GM12872 (cell line): ENCODE results near the gene COL16A1.

Source experiments
- TF ChIP-seq, protein P1 (sequence below): IDR thresholded peaks from 3 replicates; pipeline ENCODE4 v1.5.1; 2011; ENCODE audit warnings: low read depth, mild to moderate bottlenecking, low read length, moderate library complexity; ENCODE audit not compliant: insufficient read depth

COL16A1 gene

DNA sequence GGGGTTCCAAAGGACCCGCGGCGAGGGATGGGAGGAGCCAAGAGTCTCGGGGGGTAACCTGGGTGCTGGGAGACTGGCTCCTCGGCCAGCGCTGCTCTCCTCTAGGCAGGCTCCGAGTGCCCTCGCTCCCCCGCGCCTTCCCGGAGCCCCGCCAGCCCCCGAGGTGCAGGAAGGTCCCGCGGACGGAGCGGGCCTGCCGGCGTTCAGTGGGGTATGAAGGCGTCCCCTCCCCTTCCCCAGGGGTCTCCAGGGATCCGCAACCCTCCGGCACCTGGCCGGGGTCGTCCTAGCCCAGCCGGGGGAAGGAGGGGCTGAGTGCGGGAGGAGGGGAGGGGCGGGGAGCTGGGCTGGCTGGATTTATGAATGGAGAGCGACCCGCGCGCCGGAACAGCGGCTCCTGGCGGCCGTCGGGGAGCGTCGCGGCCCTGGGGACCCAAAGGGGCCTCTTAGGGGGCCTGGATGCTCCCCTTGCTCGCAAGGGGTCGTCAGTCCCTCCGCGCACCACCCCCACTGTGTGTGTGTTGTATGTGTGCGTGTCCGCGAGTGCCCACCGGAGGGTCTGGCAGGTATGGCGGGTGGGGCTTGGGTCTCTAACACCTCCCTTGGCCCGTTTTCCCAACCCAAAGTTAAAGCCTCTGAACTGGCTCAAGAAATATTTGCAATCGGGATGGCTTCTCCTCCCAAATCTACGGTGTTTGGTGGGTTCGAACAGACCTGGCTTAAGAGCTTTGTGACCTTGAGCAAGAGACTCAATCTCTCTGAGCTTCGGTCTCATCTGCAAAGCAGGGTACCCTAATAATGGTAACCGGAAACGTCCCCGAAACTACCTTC is 85.7 kb downstream of the COL16A1 start:
- TF ChIP-seq, protein P1, sequence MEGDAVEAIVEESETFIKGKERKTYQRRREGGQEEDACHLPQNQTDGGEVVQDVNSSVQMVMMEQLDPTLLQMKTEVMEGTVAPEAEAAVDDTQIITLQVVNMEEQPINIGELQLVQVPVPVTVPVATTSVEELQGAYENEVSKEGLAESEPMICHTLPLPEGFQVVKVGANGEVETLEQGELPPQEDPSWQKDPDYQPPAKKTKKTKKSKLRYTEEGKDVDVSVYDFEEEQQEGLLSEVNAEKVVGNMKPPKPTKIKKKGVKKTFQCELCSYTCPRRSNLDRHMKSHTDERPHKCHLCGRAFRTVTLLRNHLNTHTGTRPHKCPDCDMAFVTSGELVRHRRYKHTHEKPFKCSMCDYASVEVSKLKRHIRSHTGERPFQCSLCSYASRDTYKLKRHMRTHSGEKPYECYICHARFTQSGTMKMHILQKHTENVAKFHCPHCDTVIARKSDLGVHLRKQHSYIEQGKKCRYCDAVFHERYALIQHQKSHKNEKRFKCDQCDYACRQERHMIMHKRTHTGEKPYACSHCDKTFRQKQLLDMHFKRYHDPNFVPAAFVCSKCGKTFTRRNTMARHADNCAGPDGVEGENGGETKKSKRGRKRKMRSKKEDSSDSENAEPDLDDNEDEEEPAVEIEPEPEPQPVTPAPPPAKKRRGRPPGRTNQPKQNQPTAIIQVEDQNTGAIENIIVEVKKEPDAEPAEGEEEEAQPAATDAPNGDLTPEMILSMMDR, result peak; percentile 84

DNA sequence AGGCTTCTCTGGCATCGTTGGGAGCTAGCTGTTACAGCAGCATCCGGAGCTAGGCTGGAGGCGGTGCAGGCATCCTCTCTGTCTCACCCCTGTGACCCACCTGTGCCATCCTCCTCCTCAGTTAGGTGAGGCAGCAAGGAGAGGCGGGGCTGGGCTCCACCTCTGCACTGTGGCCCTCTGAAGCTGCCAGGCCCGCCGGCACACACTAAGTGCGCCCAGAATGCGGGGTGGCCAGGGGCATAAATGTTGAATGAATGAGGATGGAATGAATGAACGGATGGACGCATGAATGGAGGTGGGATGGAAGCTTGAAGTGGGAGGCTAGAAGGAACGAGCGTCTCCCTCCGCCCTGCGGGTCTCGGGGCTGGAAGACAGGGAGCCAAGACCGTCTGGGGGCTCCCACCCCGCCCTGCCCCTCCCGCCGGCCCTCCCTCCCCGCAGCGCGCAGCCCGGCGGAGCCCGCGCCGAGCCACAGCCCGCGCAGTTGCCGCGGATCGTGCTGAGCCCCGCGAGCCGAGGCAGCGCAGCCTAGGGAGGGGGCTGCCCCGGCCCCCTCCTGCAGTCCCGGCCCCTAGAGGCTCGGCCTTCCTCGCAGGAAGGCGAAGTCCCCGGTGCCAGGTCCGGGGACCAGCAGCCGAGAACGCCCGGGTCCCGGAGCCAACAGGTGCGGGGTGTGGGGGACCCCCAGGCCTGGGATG is 86.5 kb downstream of the COL16A1 start, which contains the start of gene HCRTR1:
Gene HCRTR1, plus strand, starts transcription at position 472 of the 698 bp plus-strand sequence. CDS start 1,504 bp downstream, outside the sequence.
- TF ChIP-seq, protein P1, result no peak

DNA sequence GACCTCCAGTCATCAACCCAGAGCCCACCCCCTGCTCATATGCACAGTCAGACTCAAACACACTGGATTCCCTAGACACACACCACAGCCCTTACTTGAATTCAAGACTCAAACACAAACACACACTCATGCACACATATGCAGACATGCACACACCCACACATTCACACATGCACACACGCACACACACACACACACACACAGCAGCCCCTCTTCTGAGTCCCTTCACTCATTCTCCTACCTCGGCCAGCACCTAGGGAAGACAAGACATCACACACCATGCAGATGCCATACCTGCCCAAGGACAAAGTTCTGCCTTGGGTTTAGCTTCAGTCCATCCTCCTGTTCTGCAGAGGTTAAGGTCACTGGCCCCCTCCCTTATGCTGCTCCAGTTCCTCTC is 87.9 kb downstream of the COL16A1 start:
- TF ChIP-seq, protein P1, result no peak

DNA sequence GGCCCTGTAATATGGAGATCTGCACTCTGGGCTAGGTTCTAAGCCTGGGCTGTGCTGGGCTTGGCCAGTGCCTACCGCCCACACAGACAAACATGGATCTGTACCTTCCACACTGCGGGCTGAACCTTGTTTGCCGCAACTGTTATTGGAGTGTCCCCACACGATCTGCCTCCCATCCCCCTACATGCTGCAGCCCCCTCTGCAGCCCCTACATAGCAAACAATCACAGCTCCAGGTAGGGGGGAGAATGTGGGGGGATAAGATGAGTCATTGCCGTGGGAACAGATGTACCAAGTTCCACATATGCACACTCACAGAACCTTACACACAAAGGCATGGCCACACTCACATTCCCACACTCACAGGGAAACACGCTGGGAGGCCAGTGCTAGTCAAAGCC is 88.4 kb downstream of the COL16A1 start:
- TF ChIP-seq, protein P1, result no peak

DNA sequence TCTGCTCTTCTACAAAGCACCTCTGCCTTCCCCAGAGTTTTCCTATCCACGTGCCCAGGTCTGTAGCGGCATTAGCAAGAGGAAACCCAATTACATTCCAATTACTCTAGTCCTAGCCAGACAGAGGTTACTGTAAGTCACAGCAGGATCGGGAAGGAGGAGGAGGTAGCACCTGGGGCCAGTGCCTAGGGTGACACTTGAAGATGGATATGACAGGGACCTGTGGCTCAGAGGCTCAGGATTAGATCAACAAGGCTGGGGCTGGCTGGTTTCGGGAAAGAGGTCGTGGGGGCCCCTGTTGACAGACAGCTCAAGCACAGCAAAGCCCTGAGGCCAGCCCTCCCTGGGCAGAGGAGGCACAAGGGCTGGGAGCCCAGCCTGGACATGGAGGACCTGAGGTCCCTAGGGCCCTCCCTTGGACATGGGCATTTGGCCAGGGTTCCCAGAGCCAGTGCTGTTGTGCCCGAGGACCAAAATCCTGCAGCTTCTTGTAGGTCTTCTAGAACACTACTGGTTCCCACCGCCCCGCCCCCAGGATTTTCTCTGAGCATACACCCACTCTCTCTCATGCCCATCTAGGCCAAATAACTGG is 89.3 kb downstream of the COL16A1 start:
- TF ChIP-seq, protein P1, result no peak

DNA sequence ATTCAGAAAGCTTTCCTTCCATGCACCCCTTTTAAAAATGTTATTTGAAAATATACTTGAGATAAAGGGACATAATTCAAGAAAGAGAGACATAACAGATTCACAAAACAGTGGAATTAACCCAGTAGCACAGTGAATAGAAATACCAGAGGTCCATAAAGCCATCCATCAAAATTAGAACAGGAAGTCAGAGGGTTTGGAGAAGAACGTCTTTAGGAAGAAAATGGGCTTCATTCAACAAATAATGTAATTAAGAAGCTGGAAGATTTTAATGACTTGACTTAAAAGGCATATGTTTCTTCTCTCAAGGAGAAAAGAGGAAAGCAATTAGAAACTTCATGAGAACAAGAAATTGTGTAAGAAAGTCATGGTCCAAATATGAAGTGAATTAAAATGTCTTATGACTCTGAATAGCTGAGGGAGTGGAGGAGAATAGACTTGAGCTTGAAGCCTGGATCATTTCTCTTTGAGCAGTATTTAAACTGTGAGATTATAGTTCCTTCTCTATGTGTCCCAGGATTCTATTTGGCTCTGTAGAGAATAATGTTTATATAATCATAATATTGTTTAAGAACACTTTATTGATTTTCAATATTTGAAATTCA is 94.2 kb downstream of the COL16A1 start:
- TF ChIP-seq, protein P1, result no peak

DNA sequence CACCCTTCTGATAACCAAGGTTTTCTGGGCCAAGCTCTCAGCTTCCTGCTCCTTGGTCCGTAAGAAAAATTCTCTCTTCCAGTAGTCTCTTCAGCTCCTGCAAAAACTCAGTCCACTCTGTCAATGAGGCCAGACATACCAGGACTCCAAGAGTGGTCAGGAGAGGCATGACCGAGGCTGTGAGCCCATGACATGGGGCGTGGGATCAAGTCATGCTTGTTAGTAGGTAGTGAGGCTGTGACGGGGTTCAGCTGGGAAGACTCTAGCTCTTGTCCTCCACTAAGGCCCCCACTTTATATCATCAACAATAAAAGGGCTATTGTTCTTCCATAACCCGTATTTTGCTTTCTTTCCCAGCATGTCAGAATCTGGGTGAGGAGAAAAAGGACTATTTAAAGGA is 96.5 kb downstream of the COL16A1 start:
- TF ChIP-seq, protein P1, result no peak
